C4-2B (cell line): ENCODE results near the gene BLOC1S4.

Experiments used
- H3K27ac ChIP-seq: fragments of 450-650 bp; 2 replicates; pipeline ENCODE4 v1.5.1; 2017
- ZFX ChIP-seq: fragments of 450-650 bp; IDR thresholded peaks from 2 replicates; pipeline ENCODE4 v1.6.1; 2017
- TF ChIP-seq, protein P1 (sequence below): fragments of 450-650 bp; conservative IDR thresholded peaks from 2 replicates; pipeline ENCODE4 v1.5.1; 2017; ENCODE audit warnings: mild to moderate bottlenecking

The BLOC1S4 gene, protein sequence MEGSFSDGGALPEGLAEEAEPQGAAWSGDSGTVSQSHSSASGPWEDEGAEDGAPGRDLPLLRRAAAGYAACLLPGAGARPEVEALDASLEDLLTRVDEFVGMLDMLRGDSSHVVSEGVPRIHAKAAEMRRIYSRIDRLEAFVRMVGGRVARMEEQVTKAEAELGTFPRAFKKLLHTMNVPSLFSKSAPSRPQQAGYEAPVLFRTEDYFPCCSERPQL

DNA sequence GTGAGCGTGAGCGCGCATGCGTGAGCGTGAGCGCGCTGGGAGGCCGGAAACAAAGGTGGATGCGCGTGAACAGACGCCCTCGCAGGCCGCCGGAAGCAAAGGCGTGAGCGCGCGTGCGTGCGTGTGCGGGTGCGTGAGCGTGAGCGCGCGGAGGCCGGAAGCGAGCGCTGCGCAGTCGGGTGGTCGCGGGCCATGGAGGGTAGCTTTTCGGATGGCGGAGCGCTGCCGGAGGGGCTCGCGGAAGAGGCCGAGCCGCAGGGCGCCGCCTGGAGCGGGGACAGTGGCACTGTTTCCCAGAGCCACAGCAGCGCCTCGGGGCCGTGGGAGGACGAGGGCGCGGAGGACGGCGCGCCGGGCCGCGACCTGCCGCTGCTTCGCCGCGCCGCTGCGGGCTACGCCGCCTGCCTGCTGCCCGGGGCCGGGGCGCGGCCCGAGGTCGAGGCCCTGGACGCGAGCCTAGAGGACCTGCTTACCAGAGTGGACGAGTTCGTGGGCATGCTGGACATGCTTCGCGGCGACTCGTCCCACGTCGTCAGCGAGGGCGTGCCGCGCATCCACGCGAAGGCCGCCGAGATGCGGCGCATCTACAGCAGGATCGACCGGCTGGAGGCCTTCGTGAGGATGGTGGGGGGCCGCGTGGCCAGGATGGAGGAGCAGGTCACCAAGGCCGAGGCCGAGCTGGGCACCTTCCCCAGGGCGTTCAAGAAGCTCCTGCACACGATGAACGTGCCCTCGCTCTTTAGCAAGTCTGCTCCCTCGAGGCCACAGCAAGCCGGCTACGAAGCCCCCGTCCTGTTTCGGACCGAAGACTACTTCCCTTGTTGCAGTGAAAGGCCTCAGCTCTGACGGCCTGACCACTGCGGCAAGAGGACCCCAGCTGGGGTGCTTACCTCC lies at the start of gene BLOC1S4:
Gene BLOC1S4, plus strand, starts transcription at position 157 of the 894 bp plus-strand sequence. Its CDS starts 36 bp downstream, at position 193.
- peak; percentile 94 for TF ChIP-seq ZFX
- TF ChIP-seq, protein P1, sequence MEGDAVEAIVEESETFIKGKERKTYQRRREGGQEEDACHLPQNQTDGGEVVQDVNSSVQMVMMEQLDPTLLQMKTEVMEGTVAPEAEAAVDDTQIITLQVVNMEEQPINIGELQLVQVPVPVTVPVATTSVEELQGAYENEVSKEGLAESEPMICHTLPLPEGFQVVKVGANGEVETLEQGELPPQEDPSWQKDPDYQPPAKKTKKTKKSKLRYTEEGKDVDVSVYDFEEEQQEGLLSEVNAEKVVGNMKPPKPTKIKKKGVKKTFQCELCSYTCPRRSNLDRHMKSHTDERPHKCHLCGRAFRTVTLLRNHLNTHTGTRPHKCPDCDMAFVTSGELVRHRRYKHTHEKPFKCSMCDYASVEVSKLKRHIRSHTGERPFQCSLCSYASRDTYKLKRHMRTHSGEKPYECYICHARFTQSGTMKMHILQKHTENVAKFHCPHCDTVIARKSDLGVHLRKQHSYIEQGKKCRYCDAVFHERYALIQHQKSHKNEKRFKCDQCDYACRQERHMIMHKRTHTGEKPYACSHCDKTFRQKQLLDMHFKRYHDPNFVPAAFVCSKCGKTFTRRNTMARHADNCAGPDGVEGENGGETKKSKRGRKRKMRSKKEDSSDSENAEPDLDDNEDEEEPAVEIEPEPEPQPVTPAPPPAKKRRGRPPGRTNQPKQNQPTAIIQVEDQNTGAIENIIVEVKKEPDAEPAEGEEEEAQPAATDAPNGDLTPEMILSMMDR: no peak; the same call in 1 of the 2 replicates
- H3K27ac ChIP-seq: peak within 1 kb of the TSS; percentile 93

DNA sequence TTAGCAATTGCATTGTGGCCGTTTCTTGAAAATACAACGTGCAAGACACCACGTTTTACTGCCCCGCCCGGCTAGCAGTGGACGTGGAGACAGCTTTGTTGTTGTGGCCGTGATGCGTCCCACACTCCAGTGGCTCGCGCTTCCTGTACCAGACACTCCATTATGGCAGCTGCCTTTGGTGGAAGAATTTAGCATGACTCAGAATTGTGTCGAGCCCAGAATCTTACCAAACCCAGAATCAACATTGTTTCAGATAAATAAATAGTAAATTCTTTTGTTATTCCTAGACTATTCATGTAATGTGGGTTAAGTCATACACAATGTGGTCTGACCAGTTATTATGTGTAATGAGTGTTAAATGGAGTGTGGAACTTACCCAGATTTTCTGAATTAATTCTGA lies 47.6 kb upstream of the BLOC1S4 start:
- TF ChIP-seq, protein P1: no peak
- TF ChIP-seq ZFX: no peak
- H3K27ac ChIP-seq: no peak overlapping the region

DNA sequence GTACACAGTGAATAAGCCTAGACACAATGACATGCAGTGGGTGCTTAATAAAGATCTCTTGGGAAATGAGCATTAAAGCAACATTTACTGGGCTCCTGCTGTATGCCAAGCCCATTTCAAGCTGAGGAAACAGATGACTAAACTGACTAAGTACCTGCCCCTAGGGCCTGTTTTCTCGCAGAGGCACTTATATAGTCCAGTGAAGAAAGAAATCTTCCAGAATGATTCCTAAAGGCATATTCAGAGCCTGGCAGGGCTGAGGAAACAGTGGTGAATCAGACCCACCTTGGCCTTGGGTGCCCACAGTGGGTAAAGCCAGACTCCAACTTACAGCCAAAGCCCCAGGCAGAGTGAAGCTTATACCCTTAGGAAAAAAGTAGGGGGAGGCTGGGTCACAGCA lies 44.3 kb upstream of the BLOC1S4 start:
- no peak for TF ChIP-seq ZFX
- TF ChIP-seq, protein P1: no peak
- no peak overlapping the region for H3K27ac ChIP-seq

DNA sequence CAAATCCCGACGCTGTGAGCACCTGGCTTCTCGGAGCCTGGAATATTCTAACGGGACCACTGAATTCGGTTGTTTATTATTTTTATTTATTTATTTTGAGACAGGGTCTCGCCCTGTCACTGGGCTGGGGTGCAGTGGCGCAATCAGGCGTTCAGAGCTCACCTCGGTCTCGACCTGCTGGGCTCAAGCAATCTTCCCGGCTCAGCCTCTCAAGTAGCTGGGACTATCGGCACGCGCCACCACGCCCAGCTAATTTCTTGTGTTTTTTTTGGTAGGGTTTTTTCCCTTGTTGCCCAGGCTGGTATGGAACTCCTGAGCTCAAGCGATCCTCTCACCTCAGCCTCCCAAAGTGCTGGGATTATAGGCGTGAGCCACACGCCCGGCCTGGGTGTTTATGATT lies 43.8 kb upstream of the BLOC1S4 start:
- TF ChIP-seq ZFX: no peak
- TF ChIP-seq, protein P1: no peak
- no peak overlapping the region; the same call in 1 of the 2 replicates for H3K27ac ChIP-seq

DNA sequence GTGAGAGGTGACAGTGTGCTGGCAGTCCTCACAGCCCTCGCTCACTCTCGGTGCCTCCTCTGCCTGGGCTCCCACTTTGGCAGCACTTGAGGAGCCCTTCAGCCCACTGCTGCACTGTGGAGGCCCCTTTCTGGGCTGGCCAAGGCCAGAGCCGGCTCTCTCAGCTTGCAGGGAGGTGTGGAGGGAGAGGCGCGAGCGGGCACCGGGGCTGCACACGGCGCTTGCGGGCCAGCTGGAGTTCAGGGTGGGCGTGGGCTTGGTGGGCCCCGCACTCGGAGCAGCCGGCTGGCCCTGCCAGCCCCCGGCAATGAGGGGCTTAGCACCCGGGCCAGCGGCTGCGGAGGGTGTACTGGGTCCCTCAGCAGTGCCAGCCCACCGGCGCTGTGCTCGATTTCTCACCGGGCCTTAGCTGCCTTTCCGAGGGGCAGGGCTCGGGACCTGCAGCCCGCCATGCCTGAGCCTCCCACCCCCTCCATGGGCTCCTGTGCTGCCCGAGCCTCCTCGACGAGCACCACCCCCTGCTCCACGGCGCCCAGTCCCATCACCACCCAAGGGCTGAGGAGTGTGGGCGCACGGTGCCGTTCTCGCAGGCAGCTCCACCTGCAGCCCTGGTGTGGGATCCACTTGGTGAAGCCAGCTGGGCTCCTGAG lies 43.3 kb upstream of the BLOC1S4 start:
- H3K27ac ChIP-seq: peak overlapping the region; percentile 95; the same call in 1 of the 2 replicates

DNA sequence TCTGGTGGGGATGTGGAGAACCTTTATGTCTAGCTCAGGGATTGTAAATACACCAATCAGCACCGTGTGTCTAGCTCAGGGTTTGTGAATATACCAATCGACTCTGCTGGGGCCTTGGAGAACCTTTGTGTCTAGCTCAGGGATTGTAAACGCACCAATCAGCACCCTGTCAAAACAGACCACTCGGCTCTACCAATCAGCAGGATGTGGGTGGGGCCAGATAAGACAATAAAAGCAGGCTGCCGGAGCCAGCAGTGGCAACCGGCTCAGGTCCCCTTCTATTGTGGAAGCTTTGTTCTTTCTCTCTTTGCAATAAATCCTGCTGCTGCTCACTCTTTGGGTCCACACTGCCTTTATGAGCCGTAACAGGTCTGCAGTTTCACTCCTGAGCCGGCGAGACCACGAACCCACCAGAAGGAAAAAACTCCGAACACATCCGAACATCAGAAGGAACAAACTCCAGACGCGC lies 42.7 kb upstream of the BLOC1S4 start:
- H3K27ac ChIP-seq: peak overlapping the region; percentile 95

DNA sequence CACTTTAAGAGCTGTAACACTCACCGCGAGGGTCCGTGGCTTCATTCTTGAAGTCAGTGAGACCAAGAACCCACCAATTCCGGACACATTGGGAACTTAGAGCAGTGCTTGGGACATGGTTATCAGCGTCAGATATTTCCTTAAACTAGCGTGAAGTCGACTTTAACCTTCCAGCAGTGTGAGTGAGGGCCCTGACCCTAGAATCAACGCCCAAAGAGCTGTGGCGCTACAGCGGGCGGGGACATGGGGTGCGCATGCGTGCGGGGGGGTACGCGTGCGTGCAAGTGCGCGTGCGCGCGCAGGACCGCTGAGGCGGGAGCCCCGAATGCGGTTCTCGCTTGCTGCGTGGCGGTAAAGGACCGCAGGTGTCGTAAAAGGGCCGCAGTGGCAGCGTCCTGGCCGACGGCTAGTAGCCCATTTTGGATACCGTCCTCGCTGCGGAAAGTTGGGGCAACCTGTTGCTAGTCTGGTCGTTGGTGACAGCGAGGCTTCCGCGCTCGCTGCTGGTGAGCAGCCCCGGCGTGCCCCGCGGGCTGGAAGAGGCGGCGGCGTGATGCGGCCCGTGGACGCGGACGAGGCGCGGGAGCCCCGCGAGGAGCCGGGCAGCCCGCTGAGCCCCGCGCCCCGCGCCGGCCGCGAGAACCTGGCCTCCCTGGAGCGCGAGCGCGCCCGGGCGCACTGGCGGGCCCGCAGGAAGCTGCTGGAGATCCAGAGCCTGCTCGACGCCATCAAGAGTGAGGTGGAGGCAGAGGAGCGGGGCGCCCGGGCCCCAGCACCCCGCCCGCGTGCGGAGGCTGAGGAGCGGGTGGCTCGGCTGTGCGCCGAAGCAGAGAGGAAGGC lies 42.1 kb upstream of the BLOC1S4 start:
- TF ChIP-seq ZFX: peak; percentile 63; the same call in 1 of the 2 replicates
- TF ChIP-seq, protein P1: no peak
- H3K27ac ChIP-seq: peak overlapping the region; percentile 95
